DND-41 (cell line): ENCODE data around the gene C9orf50.

Experiments
- ATAC-seq: fragments of 200-7000 bp; cut with Tn5 transposase; 3 replicates; pipeline ENCODE4 v1.9.1; 2021; ENCODE audit warnings: low read depth; ENCODE audit not compliant: insufficient read depth
- DNase-seq: peaks from one replicate; pipeline ENCODE4 v3.0.0-alpha.2; 2020
- H2AFZ ChIP-seq: 2 replicates; pipeline ENCODE4 v1.6.0; 2012; ENCODE audit warnings: low read depth, low read length
- H3K27ac ChIP-seq: 2 replicates; pipeline ENCODE4 v1.5.1; 2012; ENCODE audit warnings: low read length, inconsistent platforms
- H3K27me3 ChIP-seq: fragments of 200-600 bp; sonication (generic); 2 replicates; pipeline ENCODE4 v1.6.0; 2012; ENCODE audit warnings: low read length, mild to moderate bottlenecking, inconsistent platforms; ENCODE audit not compliant: insufficient read depth, poor library complexity
- H3K36me3 ChIP-seq: 2 replicates; pipeline ENCODE4 v1.5.1; 2012; ENCODE audit warnings: low read length, inconsistent platforms; ENCODE audit not compliant: insufficient read depth
- H3K4me1 ChIP-seq: 2 replicates; pipeline ENCODE4 v1.5.1; 2012; ENCODE audit warnings: mild to moderate bottlenecking, low read length; ENCODE audit not compliant: insufficient read depth
- H3K4me2 ChIP-seq: 2 replicates; pipeline ENCODE4 v1.6.0; 2012; ENCODE audit warnings: mild to moderate bottlenecking, moderate library complexity, low read length, inconsistent platforms; ENCODE audit not compliant: insufficient read depth
- H3K4me3 ChIP-seq, 2 experiments: fragments of 200-600 bp in 1 of 2; shearing (Covaris generic) in 1 of 2; 2 replicates each; pipeline ENCODE4 v1.5.1; 2012 to 2016; ENCODE audit warnings: inconsistent platforms in 2 of 2, low read length in 2 of 2, mild to moderate bottlenecking in 2 of 2, low read depth in 1 of 2, moderate library complexity in 1 of 2
- H3K79me2 ChIP-seq: 2 replicates; pipeline ENCODE4 v1.6.0; 2012; ENCODE audit warnings: low read length, inconsistent platforms; ENCODE audit not compliant: insufficient read depth
- H3K9ac ChIP-seq: 2 replicates; pipeline ENCODE4 v1.6.0; 2012; ENCODE audit warnings: low read depth, mild to moderate bottlenecking, inconsistent platforms, low read length, moderate library complexity
- H3K9me3 ChIP-seq: 2 replicates; pipeline ENCODE4 v1.5.1; 2012; ENCODE audit warnings: low read length, moderate library complexity, mild to moderate bottlenecking, inconsistent platforms; ENCODE audit not compliant: insufficient read depth, severe bottlenecking
- H4K20me1 ChIP-seq: 2 replicates; pipeline ENCODE4 v1.6.0; 2012; ENCODE audit warnings: low read length; ENCODE audit not compliant: insufficient read depth
- CTCF ChIP-seq: IDR thresholded peaks from 2 replicates; pipeline ENCODE4 v1.5.1; 2012; ENCODE audit warnings: borderline replicate concordance, low read length, moderate library complexity, mild to moderate bottlenecking; ENCODE audit not compliant: poor library complexity, severe bottlenecking; ENCODE audit errors: extremely low read depth
- EZH2 ChIP-seq: IDR thresholded peaks from 3 replicates; pipeline ENCODE4 v1.6.1; 2012; ENCODE audit warnings: borderline replicate concordance, low read depth, mild to moderate bottlenecking, moderate library complexity, low read length, inconsistent platforms; ENCODE audit not compliant: severe bottlenecking

Gene C9orf50

GRCh38 chr9:129624947-129625346 is 4.0 kb upstream of the C9orf50 start:
- ATAC-seq = no peak
- Histone ChIP-seq H3K27ac (no peak overlapping the region), H3K36me3 (peaks cover 14% of the 10 kb centered on the region), H3K4me3 (peak overlapping the region in 1 of 2 experiments; percentile 98; a peak in 2 of 4 replicates), H3K27me3 (peaks cover 15% of the 10 kb centered on the region), H3K4me1 (peaks cover 56% of the 10 kb centered on the region), H2AFZ (0 out of 2 replicates have a peak overlapping the region, but pooled peaks have one; percentile 38), H3K79me2 (peaks cover 40% of the 10 kb centered on the region), H3K9ac (peak overlapping the region; percentile 92), H3K4me2 (peak overlapping the region; percentile 98), H4K20me1 (peaks cover 37% of the 10 kb centered on the region), H3K9me3 (no peaks in the 10 kb centered on the region)
- TF ChIP-seq EZH2 (no peak), CTCF (no peak)
- DNase-seq = no peak

GRCh38 chr9:129624168-129624759 is 3.4 kb upstream of the C9orf50 start:
- no peaks in the 10 kb centered on the region for H3K9me3 ChIP-seq
- peak overlapping the region; percentile 74 for H2AFZ ChIP-seq
- H3K36me3 ChIP-seq = peaks cover 14% of the 10 kb centered on the region
- DNase-seq (peak; percentile 76), ATAC-seq (peak; percentile 55)
- H3K4me1 ChIP-seq = peaks cover 54% of the 10 kb centered on the region
- no peak overlapping the region for H3K27ac ChIP-seq
- peaks cover 30% of the 10 kb centered on the region for H4K20me1 ChIP-seq
- peaks cover 22% of the 10 kb centered on the region for H3K27me3 ChIP-seq
- no peak overlapping the region for H3K4me2 ChIP-seq
- peaks cover 33% of the 10 kb centered on the region for H3K79me2 ChIP-seq
- H3K9ac ChIP-seq = no peak overlapping the region
- H3K4me3 ChIP-seq = no peak overlapping the region
- TF ChIP-seq EZH2 (no peak), CTCF (peak; percentile 80)

DNA sequence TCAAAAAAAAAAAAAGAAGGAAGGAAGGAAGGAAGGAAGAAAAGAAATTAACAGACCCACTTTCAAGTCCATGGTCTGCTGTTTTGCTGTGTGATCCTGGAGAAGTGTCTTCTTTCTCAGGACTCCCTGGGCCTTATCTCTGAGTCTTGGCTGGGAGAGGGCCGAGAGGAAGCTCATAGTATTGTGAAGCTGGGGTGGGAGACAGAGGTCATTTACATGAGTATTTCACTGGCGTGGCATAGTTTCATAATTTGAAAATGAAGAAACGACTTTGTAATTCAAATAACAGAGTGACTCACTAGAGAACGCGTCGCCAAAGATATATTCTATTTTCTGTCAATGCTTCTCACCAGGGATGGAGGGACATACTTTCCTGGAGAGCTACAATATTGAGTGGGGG is 2.4 kb upstream of the C9orf50 start:
- H3K79me2 ChIP-seq = peaks cover 24% of the 10 kb centered on the region
- H3K4me3 ChIP-seq = no peak overlapping the region
- peaks cover 21% of the 10 kb centered on the region for H4K20me1 ChIP-seq
- H3K9me3 ChIP-seq = no peaks in the 10 kb centered on the region
- TF ChIP-seq EZH2 (no peak), CTCF (no peak)
- no peak overlapping the region for H3K4me2 ChIP-seq
- no peak overlapping the region for H3K27ac ChIP-seq
- H3K27me3 ChIP-seq = peaks cover 25% of the 10 kb centered on the region
- ATAC-seq = no peak
- H2AFZ ChIP-seq = no peak overlapping the region
- peaks cover 12% of the 10 kb centered on the region for H3K36me3 ChIP-seq
- no peak overlapping the region for H3K9ac ChIP-seq
- DNase-seq = no peak
- peaks cover 49% of the 10 kb centered on the region for H3K4me1 ChIP-seq
